ENCODE measurements around the gene TBX21.

- TF ChIP-seq CTCF (IDR thresholded peaks at IDR 0.05) (no peak), POLR2AphosphoS5 (IDR thresholded peaks at IDR 0.05) (no peak), POLR2A (IDR thresholded peaks at IDR 0.05) (no peak)
Observed at GRCh38 chr17:47716375-47716774, 16.7 kb upstream of the TBX21 start.

All from breast epithelium (tissue), 3 donors.